Transverse colon (tissue), 4 donors: ENCODE data around the gene HS3ST2. TPM values are rescaled to one million over a fixed set of nuclear protein-coding genes. Genes with fewer than 3 reads are reported as not detected.

Source experiments
- DNase-seq: peaks from one replicate; pipeline ENCODE4 v3.0.0-alpha.2; 2019
- H3K27ac ChIP-seq, 4 donors: fragments of 200-600 bp; sonication (generic); 2 replicates each; pipeline ENCODE4 v1.5.1; 2016 to 2018; ENCODE audit warnings: inconsistent platforms in 4 of 4
- H3K27me3 ChIP-seq: fragments of 200-600 bp; sonication (generic); 2 replicates; pipeline ENCODE4 v1.5.1; 2017; ENCODE audit warnings: inconsistent platforms
- H3K36me3 ChIP-seq, 4 donors: fragments of 200-600 bp; sonication (generic); 2 replicates each; pipeline ENCODE4 v1.5.1; 2017 to 2019; ENCODE audit warnings: inconsistent platforms in 4 of 4
- H3K4me1 ChIP-seq, 4 donors: fragments of 200-600 bp; sonication (generic); 2 replicates each; pipeline ENCODE4 v1.5.1; 2017 to 2020; ENCODE audit warnings: inconsistent platforms in 4 of 4
- H3K4me3 ChIP-seq, 4 donors: fragments of 200-600 bp; sonication (generic); 1 replicate in 1 of 4; 2 replicates in 3 of 4; pipeline versions ENCODE4 v1.5.1 to v1.6.1; 2017 to 2019; ENCODE audit warnings: inconsistent platforms in 4 of 4
- H3K9me3 ChIP-seq, 2 donors: fragments of 200-600 bp; sonication (generic); 2 replicates each; pipeline ENCODE4 v1.5.1; 2017 to 2019; ENCODE audit warnings: inconsistent platforms in 2 of 2
- CTCF ChIP-seq, 5 experiments: fragments of 200-600 bp in 3 of 5; fragments of 450-650 bp in 2 of 5; sonication (generic) in 3 of 5; IDR thresholded peaks; 1 replicate in 2 of 5; 2 replicates in 3 of 5; pipeline ENCODE4 v1.5.1; 2016 to 2017; ENCODE audit warnings: antibody characterized with exemption in 5 of 5, inconsistent platforms in 3 of 5, mild to moderate bottlenecking in 2 of 5, moderate library complexity in 1 of 5
- EP300 ChIP-seq: sonication (generic); formaldehyde crosslinking; IDR thresholded peaks from one replicate; pipeline ENCODE4 v1.6.1; 2017; ENCODE audit warnings: antibody characterized with exemption, low read depth
- POLR2A ChIP-seq: fragments of 450-650 bp; IDR thresholded peaks from one replicate; pipeline ENCODE4 v1.6.1; 2016; ENCODE audit warnings: antibody characterized with exemption, mild to moderate bottlenecking, moderate library complexity
- POLR2AphosphoS5 ChIP-seq, 3 donors: sonication (generic); formaldehyde crosslinking; IDR thresholded peaks; one replicate each; pipeline ENCODE4 v1.6.1; 2016; ENCODE audit warnings: antibody characterized with exemption in 3 of 3
- WGBS, 2 donors: methylation state at CpG; one replicate each; pipeline ENCODE4 v1.1.5; 2018; ENCODE audit warnings: low coverage in 1 of 2; 5-methylcytosine and 5-hydroxymethylcytosine counted together
- in situ Hi-C, 4 donors: fragments of 200-750 bp; cut with MboI; loops; one replicate each; pipeline versions ENCODE4 v1.15.0 to v1.15.1; 2017; ENCODE audit warnings: low sequenced_read_pairs in 3 of 4, low pct_ligation_motif_present in 1 of 4, low pct_unique_long_range_greater_than_20kb in 1 of 4
- intact Hi-C: fragments of 100-400 bp; cut with DNase I; formaldehyde crosslinking; loops from one replicate; pipeline ENCODE4 v1.15.1; 2023; ENCODE audit warnings: low total_unique reads
- total RNA-seq, 4 donors: library from RNA; depleted of rRNA; stranded (reverse); fragments of >200 nt; gene quantifications; one replicate each; pipeline ENCODE4 v1.1.0, GENCODE V29; 2016

HS3ST2 gene
- total RNA-seq, 4 donors from 2014 or later = 0.32 to 4.5 (median 2.2) TPM

- no peaks in the 10 kb centered on the region for H3K36me3 ChIP-seq
- no peak for DNase-seq
- peaks cover 4% of the 10 kb centered on the region for H3K27me3 ChIP-seq
- in situ Hi-C loops = no loop called here
- no peaks in the 10 kb centered on the region for H3K9me3 ChIP-seq
- H3K27ac ChIP-seq = no peak overlapping the region
- no peak overlapping the region for H3K4me3 ChIP-seq
- TF ChIP-seq EP300 (no peak), CTCF (IDR thresholded peaks at IDR 0.05) (no peak), POLR2A (no peak), POLR2AphosphoS5 (IDR thresholded peaks at IDR 0.05) (no peak)
- intact Hi-C loops = no loop called here
- WGBS, 2 donors = 77 to 80% methylated on average over 5 of the region's 5 CpGs
- no peaks in the 10 kb centered on the region for H3K4me1 ChIP-seq
Measured at GRCh38 chr16:22804893-22805292, 9.1 kb upstream of the HS3ST2 start.

GRCh38 chr16:22805326-22805725 lies 8.6 kb upstream of the HS3ST2 start:
- in situ Hi-C loops = no loop called here

GRCh38 chr16:22806811-22807210 lies 7.2 kb upstream of the HS3ST2 start:
- peaks cover 9% of the 10 kb centered on the region for H3K27me3 ChIP-seq
- no peak overlapping the region for H3K27ac ChIP-seq
- H3K4me3 ChIP-seq = no peak overlapping the region
- WGBS, 2 donors = 70 to 85% methylated on average over 6 to 8 of the region's 8 CpGs
- intact Hi-C loops = no loop called here
- H3K4me1 ChIP-seq = no peaks in the 10 kb centered on the region
- H3K36me3 ChIP-seq = no peaks in the 10 kb centered on the region
- H3K9me3 ChIP-seq = no peaks in the 10 kb centered on the region
- in situ Hi-C loops = no loop called here
- DNase-seq = no peak
- TF ChIP-seq POLR2A = no peak
- no peak for TF ChIP-seq CTCF (IDR thresholded peaks at IDR 0.05)
- no peak for TF ChIP-seq POLR2AphosphoS5 (IDR thresholded peaks at IDR 0.05)
- no peak for TF ChIP-seq EP300

More at GRCh38 chr16:22805326-22805725, 8.6 kb upstream of the HS3ST2 start:
- Histone ChIP-seq H3K27me3 (peaks cover 4% of the 10 kb centered on the region), H3K27ac (no peak overlapping the region), H3K9me3 (no peaks in the 10 kb centered on the region), H3K36me3 (no peaks in the 10 kb centered on the region), H3K4me1 (no peaks in the 10 kb centered on the region), H3K4me3 (no peak overlapping the region)
- DNase-seq = no peak
- intact Hi-C loops = no loop called here
- TF ChIP-seq POLR2A (no peak), CTCF (IDR thresholded peaks at IDR 0.05) (no peak), POLR2AphosphoS5 (IDR thresholded peaks at IDR 0.05) (no peak)

- TF ChIP-seq POLR2A (no peak), CTCF (IDR thresholded peaks at IDR 0.05) (no peak), POLR2AphosphoS5 (IDR thresholded peaks at IDR 0.05) (no peak)
- no peaks in the 10 kb centered on the region for H3K36me3 ChIP-seq
- intact Hi-C loops = no loop called here
- in situ Hi-C loops = no loop called here
- peaks cover 30% of the 10 kb centered on the region for H3K27me3 ChIP-seq
- H3K9me3 ChIP-seq = no peaks in the 10 kb centered on the region
- peaks cover 0 to 18% (median 13%) of the 10 kb centered on the region in 4 donors for H3K4me1 ChIP-seq
- no peak overlapping the region for H3K27ac ChIP-seq
- H3K4me3 ChIP-seq = no peak overlapping the region
- DNase-seq = no peak
Measured at GRCh38 chr16:22810226-22810625, 3.7 kb upstream of the HS3ST2 start.
